Measurements from ENCODE around the gene PPFIA4.

DNA sequence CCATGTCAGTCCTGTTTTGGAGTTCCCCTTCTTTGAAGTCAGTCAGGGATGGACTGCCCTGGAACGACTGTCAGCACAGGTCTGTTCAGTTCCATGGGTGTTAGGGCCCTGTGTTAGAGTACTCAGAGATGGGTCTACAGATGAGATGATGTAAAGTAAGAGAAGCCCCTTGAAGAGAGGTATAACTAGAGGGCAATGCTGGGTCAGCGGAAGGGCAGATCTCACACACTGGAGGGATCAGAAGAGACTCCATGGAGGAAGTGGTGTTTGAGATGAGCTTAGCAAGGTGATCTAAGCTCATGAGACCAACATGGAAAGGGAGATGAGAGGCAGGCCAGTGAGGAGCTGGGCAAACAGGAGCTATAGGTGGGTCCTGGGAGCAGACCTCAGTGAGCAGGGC, 7.6 kb downstream of the PPFIA4 start:
- TF ChIP-seq SUZ12 (IDR thresholded peaks at IDR 0.05; ENCODE audit: extremely low read depth, insufficient read depth, insufficient read length) (no peak), ZNF274 (IDR thresholded peaks at IDR 0.05; ENCODE audit: low read depth, low read length) (no peak), YY1 (IDR thresholded peaks at IDR 0.05; ENCODE audit: insufficient read depth, insufficient read length) (no peak)
